HG03159 (cell line): ENCODE data around the gene MAP3K4.
A peak's percentile ranks its signal among the peaks of the same experiment; 100 is the strongest.
"Not testable (repeated sequence)": the region's sequence is repeated elsewhere in the genome, so short reads cannot be mapped to it uniquely, and the experiment has no call there.

Experiments
- ATAC-seq: cut with Tn5 transposase; IDR thresholded peaks from one replicate; pipeline ENCODE4 v1.9.1; 2021; ENCODE audit warnings: mild to moderate bottlenecking, moderate library complexity; ENCODE audit not compliant: unreplicated experiment

The MAP3K4 gene

DNA sequence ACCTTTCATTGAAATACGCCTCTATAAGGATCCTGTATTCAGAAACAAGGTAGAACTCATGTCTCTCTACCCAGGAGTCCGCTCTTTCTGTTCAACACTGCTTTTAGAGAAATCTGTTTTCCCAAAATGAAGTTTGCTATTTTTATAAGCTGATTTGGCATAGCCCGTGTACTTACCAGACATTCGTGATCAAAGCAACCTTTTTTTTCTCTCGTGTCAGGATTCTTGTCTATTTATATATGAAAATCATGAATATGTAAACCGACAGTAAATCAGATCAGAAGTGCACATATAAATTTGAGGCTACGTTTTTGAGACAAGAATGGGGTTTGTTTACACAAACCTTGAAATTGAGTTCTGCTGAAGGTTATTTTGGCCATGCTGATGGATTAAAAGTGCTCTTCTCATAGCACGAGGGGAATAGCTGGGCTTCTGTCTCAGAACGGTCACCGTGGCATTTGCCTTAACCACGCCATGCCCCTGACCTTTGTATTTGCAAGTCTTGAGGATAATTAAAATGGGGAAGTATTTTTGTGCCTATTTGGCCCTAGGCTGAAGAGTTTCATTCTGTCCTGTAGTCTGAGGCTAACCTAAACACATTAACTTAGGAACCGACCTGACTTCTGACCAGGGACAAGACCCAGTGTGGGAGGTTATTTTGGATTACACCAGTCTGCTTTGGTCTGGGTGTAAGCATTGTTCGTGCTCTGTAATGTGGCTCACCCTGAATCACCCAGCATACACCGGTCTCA is 118.6 kb downstream of the MAP3K4 start:
- ATAC-seq: no peak

DNA sequence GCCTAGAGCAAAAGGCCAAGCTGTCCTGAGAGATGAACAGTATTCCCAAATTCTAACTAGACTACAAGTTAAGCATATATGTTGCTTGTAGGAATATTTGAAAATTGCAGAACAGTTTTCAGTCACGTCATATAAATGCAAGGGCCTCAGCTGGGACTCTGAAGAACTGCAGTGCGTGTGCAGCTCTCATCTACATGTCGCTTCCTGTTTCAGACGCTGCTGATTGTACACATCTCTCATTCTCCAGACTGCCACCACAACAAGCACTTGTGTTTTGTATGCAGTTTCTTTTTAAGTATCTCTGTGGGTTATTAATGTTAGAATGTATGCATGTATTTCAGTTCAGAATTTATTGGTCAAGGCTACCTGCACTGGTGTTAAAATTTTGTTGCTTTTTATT is 119.7 kb downstream of the MAP3K4 start:
- ATAC-seq: no peak

DNA sequence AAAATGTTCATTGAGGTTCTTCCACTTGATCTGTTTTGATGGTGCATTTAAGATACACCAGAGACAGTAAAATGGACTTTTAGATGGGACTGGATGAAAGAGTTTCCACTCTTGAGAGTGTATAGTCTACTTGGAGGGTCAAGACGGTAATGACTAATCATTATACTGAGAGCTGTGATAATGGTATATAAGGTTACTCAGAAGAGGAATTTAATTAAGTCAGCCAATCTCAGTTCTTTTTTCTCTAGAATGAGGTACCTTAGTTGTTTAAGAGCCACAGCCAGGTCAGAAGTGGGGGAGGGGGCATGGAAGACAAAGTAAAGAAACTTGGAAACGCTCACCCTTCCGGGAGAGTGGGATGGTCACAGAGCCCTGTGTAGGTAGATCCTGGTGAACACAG is 123.9 kb downstream of the MAP3K4 start:
- peak; percentile 57 for ATAC-seq

DNA sequence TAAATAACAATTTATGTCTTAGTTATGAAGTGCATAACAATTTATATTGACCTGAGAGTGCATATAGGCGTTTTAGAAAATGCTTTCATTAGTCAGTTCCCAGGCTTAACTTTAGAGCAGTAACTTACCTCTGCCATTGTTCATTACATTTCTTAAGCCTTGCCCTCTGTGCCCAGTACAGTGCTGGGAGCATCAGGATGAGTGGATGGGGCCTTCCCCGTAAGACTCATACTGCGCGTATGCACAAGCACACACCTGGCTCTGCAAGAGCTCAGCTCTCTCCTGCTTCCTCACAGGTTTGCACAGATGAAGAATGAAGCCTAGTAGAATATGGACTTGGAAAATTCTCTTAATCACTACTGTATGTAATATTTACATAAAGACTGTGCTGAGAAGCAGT is 125.0 kb downstream of the MAP3K4 start:
- no peak for ATAC-seq

DNA sequence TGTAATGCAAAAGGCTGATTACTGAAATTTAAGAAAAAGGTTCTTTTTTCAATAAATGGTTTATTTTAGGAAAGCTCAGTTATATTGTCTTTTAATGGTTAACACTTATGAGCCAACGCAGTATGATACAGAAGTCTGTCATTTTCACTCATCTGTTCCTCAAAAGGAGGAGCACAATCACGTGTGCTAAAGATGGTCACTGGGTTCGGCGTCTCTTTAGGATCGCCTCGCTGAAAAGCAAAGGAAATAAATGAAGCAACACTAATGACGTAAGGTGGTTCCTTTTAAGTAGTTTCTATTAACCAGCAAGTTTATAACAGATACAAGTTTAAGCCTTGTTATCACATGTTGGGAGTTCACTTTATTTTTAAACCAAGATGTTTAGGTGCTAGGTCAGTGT is 125.7 kb downstream of the MAP3K4 start:
- ATAC-seq: no peak

DNA sequence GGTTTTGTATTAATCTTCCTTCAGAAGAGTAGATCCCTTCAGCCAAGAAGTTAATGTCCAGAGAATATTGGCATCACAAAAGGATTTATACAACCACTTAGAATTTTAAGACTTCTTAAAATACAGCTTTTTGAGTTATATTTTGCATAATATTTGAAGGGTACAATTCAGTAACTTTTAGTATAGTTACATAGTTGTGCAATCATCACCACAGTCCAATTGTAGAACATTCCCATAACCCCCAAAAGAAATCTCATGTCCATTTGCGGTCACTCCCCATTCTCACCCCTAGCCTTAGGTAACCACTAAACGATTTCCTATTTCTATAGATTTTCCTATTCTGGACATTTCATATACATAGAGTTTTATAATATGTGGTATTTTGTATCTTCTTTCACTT is 126.4 kb downstream of the MAP3K4 start:
- ATAC-seq: no peak

DNA sequence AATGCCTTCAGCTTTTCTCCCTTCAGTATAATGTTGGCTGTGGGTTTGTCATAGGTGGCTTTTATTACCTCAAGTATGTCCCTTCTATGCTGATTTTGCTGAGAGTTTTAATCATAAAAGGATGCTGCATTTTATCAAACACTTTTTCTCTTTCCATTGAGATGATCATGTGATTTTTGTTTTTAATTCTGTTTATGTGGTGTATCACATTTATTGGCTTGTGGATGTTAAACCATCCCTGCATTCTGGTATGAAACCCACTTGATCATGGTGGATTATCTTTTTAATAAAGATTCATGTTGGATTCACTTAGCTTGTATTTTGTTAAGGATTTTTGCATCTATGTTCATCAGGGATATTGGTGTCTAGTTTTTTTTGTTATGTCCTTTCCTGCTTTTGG is 131.8 kb downstream of the MAP3K4 start:
- not testable (repeated sequence) for ATAC-seq

DNA sequence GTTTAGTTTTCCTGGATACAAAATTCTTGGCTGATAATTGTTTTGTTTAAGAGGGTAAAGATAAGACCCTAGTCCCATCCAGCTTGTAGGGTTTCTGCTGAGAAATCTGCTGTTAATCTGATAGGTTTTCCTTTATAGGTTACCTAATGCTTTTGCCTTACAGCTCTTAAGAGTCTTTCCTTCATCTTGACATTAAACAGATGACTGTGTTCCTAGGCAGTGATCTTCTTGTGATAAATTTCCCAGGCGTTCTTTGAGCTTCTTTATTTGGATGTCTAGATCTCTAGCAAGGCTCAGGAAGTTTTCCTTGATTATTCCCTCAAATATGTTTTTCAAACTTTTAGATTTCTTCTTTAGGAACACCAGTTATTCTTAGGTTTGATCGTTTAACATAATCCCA is 134.0 kb downstream of the MAP3K4 start:
- no peak for ATAC-seq

DNA sequence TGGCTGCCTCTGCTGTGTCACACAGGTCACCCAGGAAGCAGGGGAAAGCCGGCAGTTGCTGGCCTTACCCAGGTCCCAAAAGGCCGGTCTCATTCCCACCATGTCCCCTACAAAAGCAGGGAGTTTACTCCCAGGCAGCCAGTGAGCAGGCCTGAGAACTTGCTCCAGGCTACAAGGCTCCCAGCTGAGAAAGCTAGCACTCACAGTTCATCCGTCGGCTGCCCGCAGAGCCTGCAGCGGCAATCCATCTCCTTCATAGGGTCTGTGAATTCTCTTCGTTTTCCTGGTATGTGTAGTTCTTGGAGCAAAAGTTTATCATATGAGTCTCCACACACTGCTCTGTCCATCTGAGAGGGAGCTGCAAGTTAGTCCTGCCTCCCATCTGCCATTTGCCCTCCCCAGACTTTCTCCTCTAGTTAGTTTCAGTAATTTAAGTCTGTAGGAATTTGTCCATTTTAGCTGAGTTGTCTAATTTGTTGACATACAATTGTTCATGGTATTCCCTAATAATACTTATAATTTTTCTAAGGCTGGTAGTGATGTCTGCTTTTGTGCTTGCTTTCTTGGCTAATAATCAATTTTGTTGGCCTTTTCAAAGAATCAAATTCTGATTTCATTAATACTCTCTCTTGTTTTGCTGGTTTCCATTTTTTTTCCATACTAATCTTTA is 135.6 kb downstream of the MAP3K4 start:
- ATAC-seq: no peak

DNA sequence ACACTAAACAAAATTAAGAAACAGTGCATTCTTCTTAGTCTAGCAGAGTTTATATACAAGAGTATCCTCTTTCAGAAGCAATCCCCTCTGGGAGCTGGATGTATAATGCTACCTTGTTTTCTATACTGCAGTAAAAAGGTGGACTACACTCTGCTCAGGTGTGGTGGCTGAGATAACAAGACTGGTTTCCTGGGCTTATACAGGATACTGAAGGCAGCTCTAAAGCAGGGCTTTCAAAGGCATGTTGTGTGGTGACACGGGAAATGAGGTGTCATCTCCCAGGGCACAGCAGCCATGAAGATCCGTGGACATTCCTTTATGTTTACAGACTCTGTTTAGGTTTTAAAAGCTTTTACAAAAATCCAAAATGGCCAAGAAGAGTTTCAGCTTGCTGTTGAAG is 136.7 kb downstream of the MAP3K4 start:
- ATAC-seq: no peak

DNA sequence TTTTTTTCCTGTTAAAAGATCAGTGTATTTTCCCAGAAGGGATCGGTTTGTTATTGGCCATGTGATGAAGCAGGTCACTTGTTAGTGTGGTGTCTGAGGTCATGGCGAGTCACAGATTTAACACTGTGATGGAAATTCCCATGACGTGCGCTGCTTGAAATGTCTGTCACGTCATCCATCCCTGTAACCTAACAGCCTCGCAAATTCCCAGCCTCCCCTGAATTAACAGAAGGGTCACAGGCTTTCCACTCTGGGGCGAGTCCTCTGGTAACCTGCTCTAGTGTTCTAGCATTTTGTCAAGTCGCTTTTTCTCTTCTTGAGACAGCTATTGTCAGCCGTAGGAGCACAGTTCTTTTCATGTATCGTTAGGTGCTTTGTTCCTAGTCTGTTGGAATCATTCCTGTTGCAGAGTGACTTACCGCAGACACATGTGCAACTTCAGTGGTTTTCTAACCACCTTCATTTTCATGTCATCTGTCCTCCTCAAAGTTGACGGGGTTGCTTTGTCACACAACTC is 137.2 kb downstream of the MAP3K4 start:
- no peak for ATAC-seq

DNA sequence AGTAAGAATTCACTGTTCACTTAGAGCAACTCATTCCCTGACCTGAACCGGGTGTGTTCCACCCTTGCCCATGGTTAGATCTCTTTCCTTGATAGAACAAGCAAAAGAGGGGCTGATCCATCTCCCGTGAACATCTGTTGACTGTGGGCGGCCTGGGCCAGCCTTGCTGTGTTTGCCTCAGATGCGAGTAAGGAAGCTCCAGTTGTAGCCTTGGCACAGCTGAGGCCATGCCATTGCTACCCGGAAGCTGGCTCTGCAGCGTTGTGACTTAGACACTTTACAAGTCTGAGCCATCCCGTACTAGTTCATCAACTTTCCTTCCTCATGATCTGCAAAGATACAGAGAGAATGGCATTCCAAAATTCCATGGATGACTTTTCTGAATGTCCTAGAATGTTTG is 139.0 kb downstream of the MAP3K4 start:
- ATAC-seq: no peak

DNA sequence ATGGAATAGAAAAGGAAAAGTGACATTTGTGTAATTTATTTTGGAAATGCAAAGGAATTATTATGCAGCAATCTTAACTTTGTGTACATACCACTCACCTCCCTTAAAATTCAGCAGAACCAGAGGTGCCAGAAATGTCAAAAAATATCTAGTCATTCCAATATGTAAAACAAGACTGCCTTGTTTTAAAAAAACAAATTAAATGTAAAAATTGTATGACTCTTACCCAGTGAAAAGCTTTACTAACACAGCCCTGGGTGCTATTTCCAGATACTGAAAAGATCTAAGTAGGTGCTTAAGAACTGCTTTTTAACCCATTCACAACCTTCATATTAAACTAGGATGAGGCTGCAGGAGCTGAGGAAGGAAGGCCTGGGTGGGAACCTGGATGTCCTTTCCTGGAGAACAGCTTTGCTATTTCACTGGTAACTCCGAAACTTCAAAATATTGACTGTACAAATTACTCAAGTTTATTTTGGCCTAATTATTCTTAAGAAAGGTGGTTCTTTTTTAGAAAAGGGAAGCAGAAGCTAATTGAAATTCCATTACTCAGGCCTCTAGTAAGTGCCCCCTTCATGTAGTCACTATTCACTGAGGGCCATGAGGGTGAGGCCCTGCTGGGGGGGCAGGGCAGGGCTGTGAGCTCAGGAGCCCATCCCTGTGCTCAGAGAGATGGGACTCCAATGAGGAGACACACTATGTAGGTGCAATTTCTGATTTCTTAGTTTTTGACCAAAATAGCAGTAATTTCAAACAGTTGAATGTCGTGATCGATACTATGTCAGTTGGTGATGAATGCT is 139.6 kb downstream of the MAP3K4 start:
- ATAC-seq: no peak

DNA sequence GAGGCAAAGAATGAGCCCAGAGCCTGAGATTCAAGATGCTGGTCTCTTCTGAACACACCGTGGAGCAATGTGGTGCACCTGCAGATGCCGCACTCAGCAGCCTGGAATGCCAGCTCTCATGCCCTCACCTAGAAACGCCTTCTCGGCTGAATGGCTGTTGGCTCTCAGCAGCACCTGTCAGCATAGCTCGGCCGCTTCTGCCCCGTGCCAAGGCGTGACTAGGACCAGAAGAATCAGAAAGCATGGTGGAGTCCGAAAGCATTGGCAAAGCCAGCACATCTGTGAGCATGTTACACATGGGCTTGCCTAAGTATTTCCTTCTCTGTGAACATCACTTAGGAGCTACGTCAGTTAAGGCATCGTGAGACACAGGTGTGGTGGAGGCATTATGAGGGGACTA is 140.8 kb downstream of the MAP3K4 start:
- ATAC-seq: no peak

DNA sequence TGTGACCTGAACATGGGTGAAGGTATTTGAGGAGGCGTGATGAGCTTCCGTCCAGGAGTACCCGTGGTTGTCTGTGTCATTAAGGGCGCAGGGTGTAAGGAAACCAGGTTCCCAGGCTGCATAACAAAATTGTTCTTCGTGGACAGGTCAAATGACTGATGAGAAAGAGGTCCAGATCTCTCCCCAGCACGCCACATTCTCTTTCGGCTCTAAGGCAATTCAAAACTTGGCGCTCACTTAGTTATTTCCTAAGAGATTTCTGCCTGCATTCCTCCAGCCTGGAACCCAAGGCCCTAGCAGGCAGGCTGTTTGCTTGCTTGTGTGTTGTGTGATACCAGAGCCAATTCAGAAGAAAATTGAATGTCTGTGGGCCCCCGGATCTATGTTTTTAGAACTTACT is 142.4 kb downstream of the MAP3K4 start:
- no peak for ATAC-seq

DNA sequence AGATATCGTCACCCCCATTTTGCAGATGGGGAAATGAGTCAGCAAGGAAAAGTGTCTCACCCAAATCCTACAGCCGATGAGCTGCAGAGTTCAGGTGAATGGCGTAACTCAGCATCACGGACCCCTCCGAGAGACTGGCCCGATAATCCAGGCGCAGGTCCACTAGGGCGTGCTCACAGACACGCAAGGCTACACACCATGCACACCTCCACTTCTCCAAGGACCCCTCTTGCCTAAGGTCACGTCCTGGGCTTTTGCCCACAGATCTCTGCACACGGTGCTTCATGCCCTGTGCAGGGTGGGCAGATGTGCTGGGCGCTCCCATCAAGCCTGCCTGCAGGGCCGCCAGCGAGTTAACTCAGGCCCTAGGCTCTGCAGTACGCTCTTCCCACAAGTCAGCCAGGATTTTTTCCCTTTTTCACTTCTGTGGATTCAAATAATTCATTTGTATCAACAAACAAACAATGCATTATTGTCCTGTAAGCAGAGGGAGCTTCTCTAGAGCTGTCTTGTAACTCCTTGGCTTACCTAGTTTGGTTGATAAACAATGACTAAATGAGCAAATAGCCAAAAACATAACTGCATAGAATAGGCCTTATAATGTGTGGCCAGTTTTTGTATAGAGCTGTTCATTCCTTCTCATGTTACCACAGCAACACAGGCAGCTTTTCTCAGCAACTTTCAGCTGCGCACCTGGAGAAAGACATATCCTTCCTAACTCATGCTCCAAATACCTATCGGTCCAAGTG is 143.2 kb downstream of the MAP3K4 start:
- no peak for ATAC-seq

DNA sequence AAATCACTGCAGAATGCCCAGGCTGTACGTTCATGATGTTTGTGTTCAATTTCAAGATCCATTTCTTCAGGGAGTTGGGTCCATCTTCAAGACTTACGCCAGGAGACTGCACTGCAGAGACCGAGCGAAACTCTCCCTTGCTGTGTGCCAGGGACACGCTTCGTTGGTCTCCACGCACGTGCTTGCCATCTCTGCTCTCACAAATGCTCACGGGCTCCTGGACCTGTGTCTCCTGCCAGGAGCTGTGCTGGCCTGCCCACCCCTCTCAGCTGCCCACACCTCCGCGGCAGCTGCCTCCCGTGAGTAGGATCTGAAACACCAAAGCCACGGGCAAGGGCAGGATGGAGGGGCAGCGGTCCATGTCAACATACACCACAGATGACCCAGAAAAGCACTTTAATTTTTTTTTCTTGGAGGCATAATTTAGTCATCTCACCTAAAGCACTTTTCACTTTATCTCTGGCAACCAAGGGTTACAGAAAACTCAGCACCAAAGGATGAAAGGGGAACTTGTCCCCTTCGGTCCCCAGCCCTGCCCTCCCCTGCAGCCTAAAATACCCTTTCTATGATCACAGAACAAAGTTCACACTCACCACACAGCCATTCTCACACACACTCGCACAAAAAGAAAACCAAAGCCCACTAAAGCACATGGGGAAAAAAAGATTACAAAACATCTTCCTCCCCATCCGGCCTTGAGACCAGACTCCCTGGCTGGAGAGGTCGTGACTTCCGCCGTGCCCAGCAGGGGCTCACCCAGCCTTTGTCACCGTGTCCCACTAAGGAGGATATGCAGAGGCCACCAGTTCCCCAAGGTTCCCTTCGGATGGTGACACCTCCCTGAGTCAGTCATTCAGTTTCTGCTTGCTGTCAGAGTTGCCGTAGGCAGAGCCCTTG is 144.4 kb downstream of the MAP3K4 start:
- no peak for ATAC-seq

DNA sequence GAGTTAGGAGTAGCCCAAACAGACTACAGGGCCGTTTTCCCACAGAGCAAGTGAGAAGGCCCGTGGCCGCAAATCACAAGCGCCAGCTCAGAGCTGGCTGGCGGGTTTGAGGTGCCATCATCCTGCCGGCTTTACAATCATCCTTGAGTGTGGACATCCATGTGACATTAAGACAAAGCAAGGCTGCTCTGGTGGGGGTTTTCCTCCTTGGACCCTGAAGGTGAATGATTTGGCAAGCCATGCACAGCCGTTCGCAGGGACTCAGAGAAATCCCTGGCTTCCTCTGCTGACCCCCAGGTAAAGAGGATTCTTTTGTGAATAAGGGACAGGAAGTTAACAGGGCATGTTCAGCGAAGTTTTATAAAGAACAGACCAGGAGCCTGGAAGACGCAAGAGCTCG is 145.1 kb downstream of the MAP3K4 start:
- ATAC-seq: no peak

DNA sequence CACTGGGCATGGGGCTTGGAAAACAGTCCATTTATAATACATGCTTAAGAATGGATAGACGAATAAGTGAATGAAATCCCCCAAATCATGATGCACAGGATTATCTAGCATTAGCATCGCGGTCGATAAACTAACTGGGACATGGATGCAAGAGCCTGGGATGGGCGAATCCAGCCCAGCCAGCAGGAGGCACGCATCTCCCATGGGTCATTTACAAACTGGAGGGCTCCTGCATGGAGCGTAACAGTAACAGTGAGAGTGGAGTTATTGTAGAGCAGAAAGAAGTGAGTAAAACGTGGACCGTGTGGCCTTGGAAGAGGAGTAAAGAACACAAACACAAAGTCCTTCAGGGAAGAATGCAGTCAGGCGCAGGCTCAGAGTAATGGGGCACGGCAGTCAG is 145.8 kb downstream of the MAP3K4 start:
- no peak for ATAC-seq
